Measurements from ENCODE around the gene SUSD3.
"Not testable (repeated sequence)": the region's sequence is repeated elsewhere in the genome, so short reads cannot be mapped to it uniquely, and the experiment has no call there.

The SUSD3 gene

GRCh38 chr9:93114169-93114983 lies 55.9 kb downstream of the SUSD3 start:
- peak; percentile 18 for DNase-seq

- DNase-seq: peak; percentile 15
These were observed 56.5 kb downstream of the SUSD3 start for GRCh38 chr9:93114984-93115335.

- DNase-seq: peak; percentile 11
These were observed 57.1 kb downstream of the SUSD3 start for GRCh38 chr9:93115486-93116071.

DNA sequence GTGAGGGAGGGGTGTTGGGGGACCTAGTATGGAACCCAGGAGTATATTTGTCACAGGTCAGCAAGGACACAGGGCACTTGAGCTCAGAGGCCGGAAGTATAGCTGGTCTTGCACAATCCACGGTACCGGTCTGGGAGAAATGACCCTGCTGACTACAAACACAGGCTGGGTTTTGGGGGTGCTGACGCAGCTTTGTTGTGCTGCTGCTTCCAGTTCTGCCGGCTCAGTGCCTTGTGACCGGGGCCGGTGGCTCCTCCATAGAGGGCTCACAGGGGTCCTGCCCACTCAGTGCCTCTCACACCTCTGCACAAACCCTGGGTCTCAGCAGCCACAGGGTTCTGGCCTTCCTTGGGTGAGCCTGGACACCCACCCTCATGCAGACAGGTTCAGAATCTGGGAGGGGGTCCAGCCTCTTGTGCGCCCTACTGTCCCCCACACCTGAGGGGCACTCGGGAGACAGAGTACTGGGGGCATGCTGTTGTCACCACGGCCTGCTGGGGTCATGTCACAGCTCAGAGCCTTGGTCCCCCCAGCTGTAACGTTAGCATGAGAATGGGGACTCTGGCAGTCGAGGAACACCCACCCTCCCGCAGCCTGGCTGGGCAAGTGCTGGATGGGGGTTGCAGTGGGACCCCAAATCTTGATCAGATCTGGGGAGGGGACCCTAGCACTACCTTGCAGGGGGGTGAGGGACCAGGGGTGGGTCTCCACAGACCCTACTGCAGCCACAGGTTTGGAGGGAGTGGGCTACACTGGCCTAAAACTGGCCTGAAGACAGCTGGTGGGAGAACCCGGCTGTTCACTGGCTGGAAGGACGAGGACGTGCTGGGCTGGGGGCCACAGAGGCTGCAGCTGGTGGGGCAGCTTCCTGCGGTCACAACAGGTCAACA lies 57.8 kb downstream of the SUSD3 start:
- peak; percentile 27 for DNase-seq

GRCh38 chr9:93117521-93117920 lies 59.0 kb downstream of the SUSD3 start:
- DNase-seq: not testable (repeated sequence)

GRCh38 chr9:93117924-93118862 lies 59.7 kb downstream of the SUSD3 start:
- peak; percentile 14 for DNase-seq

DNA sequence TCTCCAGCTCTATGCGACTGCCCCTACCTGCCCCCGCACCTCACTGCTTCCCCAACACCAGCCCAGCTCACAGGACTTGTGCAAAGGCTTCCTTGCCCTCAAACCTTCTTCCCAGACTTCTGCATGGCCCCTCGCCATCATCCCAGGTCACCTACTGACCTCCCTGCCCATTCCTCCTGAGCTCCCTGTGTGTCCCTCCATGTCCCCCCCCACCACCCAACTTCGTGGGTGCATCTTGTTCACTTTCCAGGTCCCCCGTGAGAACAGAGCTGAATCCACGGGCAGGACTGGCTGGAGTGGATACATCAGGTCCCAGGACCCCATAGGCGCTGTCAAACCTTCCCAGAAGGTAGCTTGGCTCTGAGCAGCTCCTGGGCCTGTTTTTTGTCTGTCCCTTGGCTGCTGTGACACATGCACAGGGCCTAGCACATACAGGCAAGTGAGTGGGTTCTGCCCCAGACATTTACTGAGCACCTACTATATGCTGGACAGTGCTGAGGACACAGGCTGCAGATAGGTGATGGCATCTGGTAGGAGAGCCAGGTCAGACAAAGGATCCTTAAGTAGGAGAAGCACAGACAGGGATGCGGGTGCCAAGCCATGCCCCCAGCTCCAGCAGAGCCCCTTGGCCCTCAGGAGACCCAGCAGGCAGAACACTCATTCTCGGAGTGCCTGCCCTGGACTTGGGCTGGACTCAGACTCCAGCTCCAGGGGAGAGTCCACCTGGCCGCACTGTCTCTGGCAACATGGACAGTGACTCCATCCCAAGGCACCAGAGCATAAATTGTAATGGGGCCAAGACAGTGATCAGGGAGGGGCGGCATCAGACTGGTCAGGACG lies 60.6 kb downstream of the SUSD3 start:
- DNase-seq: peak; percentile 13

GRCh38 chr9:93119703-93119952 lies 61.1 kb downstream of the SUSD3 start:
- DNase-seq: no peak

DNA sequence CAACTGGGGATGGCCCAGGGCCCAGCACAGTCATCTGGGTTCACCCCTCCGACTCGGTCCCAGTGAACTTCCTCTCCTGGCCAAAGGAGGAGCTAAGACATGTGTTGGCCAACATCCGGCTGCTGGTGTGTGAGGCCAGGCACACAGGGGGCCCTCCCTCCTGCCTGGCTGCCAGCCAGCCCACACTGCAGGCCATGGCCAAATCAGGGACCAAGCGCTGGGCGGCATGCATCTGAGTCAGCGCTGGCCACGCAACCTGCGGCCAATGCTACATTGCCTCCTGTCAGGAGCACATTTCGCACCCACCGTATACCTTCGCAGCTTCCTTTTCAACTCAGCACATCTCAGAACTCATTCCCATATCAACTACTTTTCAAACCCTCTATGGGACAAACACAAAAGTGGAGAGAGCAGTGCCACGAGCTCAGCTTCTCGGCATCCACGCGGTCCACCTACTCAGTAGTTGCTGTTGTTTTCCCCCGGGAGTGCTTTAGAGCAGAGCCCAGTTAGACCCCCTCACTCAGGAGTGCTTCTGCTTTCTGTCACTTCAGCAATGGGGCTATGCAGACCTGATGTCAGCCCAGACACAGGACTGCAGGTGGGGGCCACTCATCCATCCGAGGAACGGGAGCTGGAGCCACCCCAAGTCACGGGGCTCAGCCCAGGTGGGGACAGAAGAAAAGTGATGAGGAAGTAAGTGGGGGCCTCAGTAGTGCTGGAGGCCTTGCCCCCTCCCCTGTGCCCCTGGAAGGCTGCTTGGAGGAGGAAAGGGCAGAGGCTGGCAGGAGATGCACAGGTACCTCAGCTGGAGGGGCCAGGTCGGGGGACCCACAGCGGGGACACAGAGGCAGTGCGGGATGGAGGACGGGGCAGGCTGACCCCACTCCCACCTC lies 61.7 kb downstream of the SUSD3 start:
- DNase-seq: peak; percentile 80

GRCh38 chr9:93120846-93121315 lies 62.4 kb downstream of the SUSD3 start:
- peak; percentile 17 for DNase-seq

DNA sequence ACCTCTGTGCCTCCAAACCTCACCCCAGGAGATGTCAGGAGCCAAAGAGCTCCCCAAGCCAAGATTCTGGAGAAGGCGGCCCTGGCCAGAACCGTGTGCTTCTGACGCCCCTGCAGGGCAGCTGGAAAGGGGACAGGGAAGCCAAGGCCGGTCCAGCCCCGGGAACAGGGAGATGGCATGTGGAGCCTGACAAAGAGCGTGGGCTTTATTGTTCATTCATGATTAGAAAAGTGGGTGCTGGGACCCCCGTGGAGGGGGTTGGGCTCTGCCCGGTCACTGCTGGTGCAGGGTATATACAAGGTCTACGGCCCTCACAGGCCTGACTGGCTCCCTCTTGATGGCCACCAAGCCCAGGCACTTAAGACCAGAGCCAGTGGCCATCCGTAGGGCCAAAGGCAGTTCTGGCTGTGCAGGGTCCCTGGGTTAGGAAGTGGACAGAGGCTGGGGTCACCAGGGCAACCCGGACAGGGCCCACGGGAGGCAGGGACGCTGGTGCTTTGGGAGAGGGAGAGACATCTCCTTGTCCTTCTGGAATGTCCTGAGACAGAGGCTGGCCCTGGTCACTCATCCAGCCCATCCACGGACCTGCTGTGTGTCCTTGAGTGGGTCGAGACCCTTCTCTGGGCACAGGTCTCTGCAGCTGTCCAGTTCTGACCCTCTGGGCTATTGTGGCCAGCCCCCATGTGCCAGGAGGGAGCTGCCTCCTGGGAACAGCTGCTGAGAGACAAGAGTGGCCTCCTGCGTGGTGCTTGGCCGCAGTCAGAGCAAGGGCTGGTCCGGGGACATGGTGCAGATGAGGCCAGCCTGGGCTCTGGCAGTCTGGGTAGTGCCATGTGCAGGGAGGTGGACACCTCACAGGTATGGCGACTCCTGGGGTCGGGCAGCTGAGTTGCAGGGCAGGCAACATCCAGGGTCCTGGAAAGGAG lies 63.1 kb downstream of the SUSD3 start:
- DNase-seq: peak; percentile 22

DNA sequence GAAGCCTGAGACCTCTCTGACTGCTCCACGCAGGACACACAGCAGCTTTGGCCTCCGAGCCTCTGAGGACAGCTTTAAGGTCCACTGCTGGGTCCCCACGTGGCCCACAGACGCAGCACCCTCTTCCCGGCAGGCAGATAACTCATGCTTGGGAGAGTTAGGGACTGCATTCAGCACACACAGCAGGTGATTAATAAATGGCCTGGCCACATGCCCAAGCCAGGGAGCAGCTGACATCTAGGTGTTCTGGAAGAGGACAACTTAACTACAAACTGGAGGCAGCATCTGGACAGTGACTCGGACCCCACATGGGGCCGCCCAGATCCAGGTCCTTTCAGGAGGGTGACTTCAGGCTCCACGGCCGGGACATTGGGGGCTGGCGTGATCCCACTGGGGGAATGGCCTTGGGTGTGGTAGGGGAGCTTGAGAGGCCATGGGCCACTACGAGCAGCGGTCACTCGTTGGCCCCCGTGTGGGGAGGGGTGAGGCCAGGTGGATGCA lies 64.3 kb downstream of the SUSD3 start:
- DNase-seq: no peak

GRCh38 chr9:93123561-93124283 lies 65.2 kb downstream of the SUSD3 start:
- DNase-seq: no peak

DNA sequence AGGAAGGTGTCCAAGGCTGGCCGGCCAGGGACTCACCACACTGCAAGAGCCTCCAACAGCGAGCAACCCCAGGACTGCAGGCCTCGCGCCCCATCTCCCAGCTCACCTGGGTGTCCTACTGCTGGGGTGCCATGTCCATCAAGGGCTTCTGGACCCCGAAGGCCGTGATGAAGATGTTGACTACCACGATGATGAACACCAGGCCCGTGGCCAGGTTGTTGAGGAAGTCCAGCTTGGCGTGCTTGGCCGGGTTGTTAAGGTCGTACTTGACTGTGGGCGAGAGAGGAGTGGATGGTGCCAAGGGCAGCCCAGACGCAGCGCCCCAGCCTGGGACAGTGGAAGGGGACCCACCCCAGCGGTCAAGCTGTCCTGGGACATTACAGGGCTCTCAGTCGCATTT lies 66.3 kb downstream of the SUSD3 start:
- no peak for DNase-seq

DNA sequence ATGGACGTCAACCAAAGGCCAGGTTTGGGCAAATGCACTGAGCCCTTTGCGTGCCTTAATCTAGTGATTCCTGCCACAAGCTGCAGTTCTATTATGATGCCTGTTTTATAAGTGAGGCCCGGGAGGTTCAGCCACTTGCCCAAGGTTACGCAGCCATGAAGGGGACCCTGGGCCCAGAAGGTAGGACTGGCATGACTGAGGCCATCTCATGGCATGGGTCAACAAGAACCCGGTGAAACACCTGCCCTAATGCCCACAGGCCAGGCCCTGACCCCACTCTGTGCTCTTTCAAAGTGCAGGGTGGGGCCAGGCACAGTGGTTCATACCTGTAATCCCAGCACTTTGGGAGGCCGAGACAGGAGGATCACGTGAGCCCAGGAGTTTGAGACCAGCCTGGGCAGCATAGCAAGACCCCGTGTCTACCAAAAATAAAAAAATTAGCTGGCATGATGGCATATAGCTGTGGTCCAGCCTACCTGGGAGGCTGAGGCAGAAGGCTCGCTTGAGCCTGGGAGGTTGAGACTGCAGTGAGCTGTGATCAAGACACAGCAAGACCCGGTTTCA lies 66.9 kb downstream of the SUSD3 start:
- no peak for DNase-seq

GRCh38 chr9:93126151-93126781 lies 67.8 kb downstream of the SUSD3 start:
- no peak for DNase-seq

DNA sequence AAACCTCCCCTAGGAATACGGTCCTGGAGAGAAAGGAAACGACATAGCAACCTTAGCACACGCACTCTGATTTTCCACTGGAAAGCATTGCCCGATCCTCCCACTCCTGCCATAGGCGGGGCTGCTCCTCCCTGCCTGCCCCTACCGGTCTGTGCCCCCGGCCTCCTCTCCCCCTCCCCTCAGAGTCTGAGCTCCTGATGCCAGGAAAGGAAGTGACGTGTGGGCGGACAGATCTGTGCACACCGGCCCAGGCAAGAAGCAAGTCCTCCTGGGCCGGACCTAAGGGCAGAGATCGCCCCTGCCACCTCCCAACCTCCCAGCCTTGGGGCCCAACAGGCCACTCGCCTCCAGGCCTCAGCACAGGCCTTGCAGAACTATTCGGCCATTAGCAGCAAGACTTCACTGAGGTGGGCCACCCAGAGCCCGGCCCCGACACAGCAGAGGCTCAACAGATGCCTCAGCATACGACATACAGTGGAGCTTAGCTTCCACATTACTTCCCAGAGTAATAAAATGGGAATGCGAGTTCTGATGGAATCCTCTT lies 68.4 kb downstream of the SUSD3 start:
- DNase-seq: peak; percentile 84

Measured in right hindlimb (tissue), 1 donor.